Measurements from ENCODE around the gene MERTK.

GRCh38 chr2:111975819-111976218 lies 77.4 kb downstream of the MERTK start:
- TF ChIP-seq POLR2A (IDR thresholded peaks at IDR 0.05) (no peak), CTCF (IDR thresholded peaks at IDR 0.05) (no peak)

Measured in right lobe of liver (tissue), 4 donors.